Thymus (tissue), 11 donors: ENCODE results near the gene SASH1. TPM values are rescaled to one million over a fixed set of nuclear protein-coding genes. Genes with fewer than 3 reads are reported as not detected.
A peak's percentile ranks its signal among the peaks of the same experiment; 100 is the strongest.

ENCODE experiments used
- DNase-seq, 9 donors: peaks; one replicate each; pipeline ENCODE4 v3.0.0-alpha.2; 2013; ENCODE audit warnings: low spot score in 9 of 9, low read depth in 6 of 9, missing footprints in 1 of 9
- H3K27ac ChIP-seq, 2 donors: one replicate each; pipeline ENCODE4 v1.5.1; 2013; ENCODE audit warnings: control low read depth in 1 of 2, low read depth in 1 of 2, low read length in 1 of 2, mild to moderate bottlenecking in 1 of 2, moderate library complexity in 1 of 2
- H3K27me3 ChIP-seq, 2 donors: one replicate each; pipeline ENCODE4 v1.5.1; 2013; ENCODE audit warnings: low read length in 1 of 2; ENCODE audit not compliant: control insufficient read depth in 2 of 2, insufficient read depth in 1 of 2
- H3K36me3 ChIP-seq, 2 donors: one replicate each; pipeline ENCODE4 v1.5.1; 2013; ENCODE audit warnings: low read length in 1 of 2, mild to moderate bottlenecking in 1 of 2, moderate library complexity in 1 of 2; ENCODE audit not compliant: control insufficient read depth in 2 of 2, insufficient read depth in 2 of 2
- H3K4me1 ChIP-seq, 2 donors: one replicate each; pipeline ENCODE4 v1.5.1; 2013; ENCODE audit warnings: low read length in 2 of 2; ENCODE audit not compliant: control insufficient read depth in 2 of 2, insufficient read depth in 2 of 2
- H3K4me3 ChIP-seq, 2 donors: one replicate each; pipeline ENCODE4 v1.5.1; 2013; ENCODE audit warnings: low read length in 2 of 2, control low read depth in 1 of 2, mild to moderate bottlenecking in 1 of 2
- H3K9me3 ChIP-seq, 2 donors: one replicate each; pipeline ENCODE4 v1.5.1; 2013; ENCODE audit warnings: low read length in 1 of 2, mild to moderate bottlenecking in 1 of 2; ENCODE audit not compliant: control insufficient read depth in 2 of 2, insufficient read depth in 1 of 2
- WGBS: extraction: QIAGEN DNeasy Blood & Tissue Kit; methylation state at CpG from one replicate; pipeline ENCODE4 v1.1.7; 2013; 5-methylcytosine and 5-hydroxymethylcytosine counted together
- polyA plus RNA-seq: library from polyadenylated mRNA; stranded (reverse); fragments of 200-250 nt; gene quantifications from one replicate; pipeline ENCODE4 v1.2.3, GENCODE V29; 2013
- total RNA-seq: library from RNA; stranded (reverse); fragments of 120-200 nt; gene quantifications from one replicate; pipeline ENCODE4 v1.2.4, GENCODE V29; 2013
- donor health status: healthy.

The SASH1 gene
- total and polyA plus RNA-seq, 2 donors: 3.7 to 7.0 TPM

- Histone ChIP-seq H3K36me3 (no peaks in the 10 kb centered on the region), H3K9me3 (no peaks in the 10 kb centered on the region), H3K27me3 (no peaks in the 10 kb centered on the region), H3K4me1 (no peaks in the 10 kb centered on the region), H3K27ac (no peak overlapping the region), H3K4me3 (no peak overlapping the region)
- peak in 1 of 9 donors; percentile 14 for DNase-seq
- WGBS: 96% methylated on average over 1 of the region's 1 CpG
Observed at GRCh38 chr6:148551226-148551625, 208.6 kb downstream of the SASH1 start.

- H3K27ac ChIP-seq: no peak overlapping the region
- WGBS: 76% methylated on average over 7 of the region's 7 CpGs
- H3K4me3 ChIP-seq: no peak overlapping the region
- no peak for DNase-seq
- peaks cover 0 to 10% of the 10 kb centered on the region in 2 donors for H3K4me1 ChIP-seq
- H3K9me3 ChIP-seq: no peaks in the 10 kb centered on the region
- no peaks in the 10 kb centered on the region for H3K36me3 ChIP-seq
- H3K27me3 ChIP-seq: peaks cover 0 to 9% of the 10 kb centered on the region in 2 donors
Observed at GRCh38 chr6:148556410-148556809, 213.8 kb downstream of the SASH1 start.

- WGBS: 8% methylated on average over 7 of the region's 7 CpGs
- peaks cover 0 to 9% of the 10 kb centered on the region in 2 donors for H3K27me3 ChIP-seq
- H3K36me3 ChIP-seq: no peaks in the 10 kb centered on the region
- no peaks in the 10 kb centered on the region for H3K9me3 ChIP-seq
- no peak for DNase-seq
- no peak overlapping the region for H3K4me3 ChIP-seq
- no peak overlapping the region for H3K27ac ChIP-seq
- peaks cover 0 to 10% of the 10 kb centered on the region in 2 donors for H3K4me1 ChIP-seq
Observed at GRCh38 chr6:148557796-148558321, 215.2 kb downstream of the SASH1 start.

- Histone ChIP-seq H3K4me1 (peaks cover 0 to 10% of the 10 kb centered on the region in 2 donors), H3K9me3 (no peaks in the 10 kb centered on the region), H3K4me3 (peak overlapping the region in 1 of 2 donors; percentile 39), H3K36me3 (no peaks in the 10 kb centered on the region), H3K27me3 (peaks cover 0 to 9% of the 10 kb centered on the region in 2 donors), H3K27ac (no peak overlapping the region)
- WGBS: 8% methylated on average over 46 of the region's 46 CpGs
- peak in 8 of 9 donors; percentile 40 to 77 (median 54) for DNase-seq
Observed at GRCh38 chr6:148559848-148560433, 217.3 kb downstream of the SASH1 start.

- Histone ChIP-seq H3K4me3 (no peak overlapping the region), H3K9me3 (no peaks in the 10 kb centered on the region), H3K4me1 (peaks cover 0 to 10% of the 10 kb centered on the region in 2 donors), H3K27ac (no peak overlapping the region), H3K36me3 (no peaks in the 10 kb centered on the region), H3K27me3 (peaks cover 0 to 9% of the 10 kb centered on the region in 2 donors)
- WGBS: over 99% methylated on average over 6 of the region's 6 CpGs
- DNase-seq: no peak
Observed at GRCh38 chr6:148561629-148562028, 219.0 kb downstream of the SASH1 start.

GRCh38 chr6:148563066-148563465 lies 220.4 kb downstream of the SASH1 start:
- Histone ChIP-seq H3K9me3 (no peaks in the 10 kb centered on the region), H3K36me3 (no peaks in the 10 kb centered on the region), H3K4me3 (no peak overlapping the region), H3K27ac (no peak overlapping the region), H3K4me1 (peaks cover 0 to 4% of the 10 kb centered on the region in 2 donors), H3K27me3 (peaks cover 0 to 9% of the 10 kb centered on the region in 2 donors)
- 95% methylated on average over 5 of the region's 5 CpGs for WGBS
- DNase-seq: no peak

- 86% methylated on average over 9 of the region's 9 CpGs for WGBS
- Histone ChIP-seq H3K4me1 (peaks cover 0 to 4% of the 10 kb centered on the region in 2 donors), H3K27me3 (peaks cover 0 to 9% of the 10 kb centered on the region in 2 donors), H3K9me3 (no peaks in the 10 kb centered on the region), H3K36me3 (no peaks in the 10 kb centered on the region), H3K27ac (no peak overlapping the region), H3K4me3 (no peak overlapping the region)
- no peak for DNase-seq
Observed at GRCh38 chr6:148564494-148565035, 221.9 kb downstream of the SASH1 start.

- Histone ChIP-seq H3K36me3 (no peaks in the 10 kb centered on the region), H3K4me1 (no peaks in the 10 kb centered on the region), H3K27me3 (peaks cover 0 to 3% of the 10 kb centered on the region in 2 donors), H3K9me3 (no peaks in the 10 kb centered on the region), H3K27ac (no peak overlapping the region), H3K4me3 (no peak overlapping the region)
- 96% methylated on average over 8 of the region's 8 CpGs for WGBS
- no peak for DNase-seq
Observed at GRCh38 chr6:148565321-148565926, 222.8 kb downstream of the SASH1 start.

GRCh38 chr6:148565930-148566663 lies 223.5 kb downstream of the SASH1 start:
- Histone ChIP-seq H3K36me3 (no peaks in the 10 kb centered on the region), H3K27ac (no peak overlapping the region), H3K9me3 (no peaks in the 10 kb centered on the region), H3K4me1 (no peaks in the 10 kb centered on the region), H3K4me3 (no peak overlapping the region), H3K27me3 (no peaks in the 10 kb centered on the region)
- 90% methylated on average over 12 of the region's 12 CpGs for WGBS
- DNase-seq: no peak
